Glutamatergic neuron (in vitro differentiated cells): ENCODE measurements around the gene BAHD1. TPM values are rescaled to one million over a fixed set of nuclear protein-coding genes. Genes with fewer than 3 reads are reported as not detected.
A peak's percentile ranks its signal among the peaks of the same experiment; 100 is the strongest.

Source experiments
- DNase-seq: peaks from one replicate; pipeline ENCODE4 v3.0.0; 2022
- H3K27ac Mint-ChIP-seq: one replicate; pipeline ENCODE4 v1.8.0; 2020; ENCODE audit warnings: mild to moderate bottlenecking, mixed read lengths, inconsistent platforms; ENCODE audit not compliant: unreplicated experiment
- H3K27me3 Mint-ChIP-seq: one replicate; pipeline ENCODE4 v1.8.0; 2020; ENCODE audit warnings: mild to moderate bottlenecking, moderate library complexity, mixed read lengths, inconsistent platforms; ENCODE audit not compliant: unreplicated experiment
- H3K36me3 Mint-ChIP-seq: one replicate; pipeline ENCODE4 v1.8.0; 2020; ENCODE audit warnings: mild to moderate bottlenecking, mixed read lengths, inconsistent platforms; ENCODE audit not compliant: unreplicated experiment
- H3K4me1 Mint-ChIP-seq: one replicate; pipeline ENCODE4 v1.8.0; 2020; ENCODE audit warnings: mild to moderate bottlenecking, low read depth, mixed read lengths, inconsistent platforms; ENCODE audit not compliant: unreplicated experiment
- H3K4me3 Mint-ChIP-seq: one replicate; pipeline ENCODE4 v1.8.0; 2020; ENCODE audit warnings: mild to moderate bottlenecking, mixed read lengths, inconsistent platforms; ENCODE audit not compliant: unreplicated experiment
- H3K9me3 Mint-ChIP-seq: one replicate; pipeline ENCODE4 v1.8.0; 2020; ENCODE audit warnings: mild to moderate bottlenecking, moderate library complexity, mixed read lengths, inconsistent platforms; ENCODE audit not compliant: unreplicated experiment
- CTCF ChIP-seq: fragments of 200-600 bp; sonication (generic); IDR thresholded peaks from one replicate; pipeline ENCODE4 v1.5.0; 2021; ENCODE audit not compliant: partially characterized antibody, unreplicated experiment
- total RNA-seq: library from RNA; stranded (reverse); fragmentation: NEBNext Ultra II Directional; extraction: Animal tissue kit (Norgen Biotek cat#: 25700); gene quantifications from one replicate; pipeline ENCODE4 v1.2.1, GENCODE V29; 2021; ENCODE audit not compliant: unreplicated experiment

BAHD1 gene
- total RNA-seq, 1 donor from 2014 or later: 29.9 TPM

DNA sequence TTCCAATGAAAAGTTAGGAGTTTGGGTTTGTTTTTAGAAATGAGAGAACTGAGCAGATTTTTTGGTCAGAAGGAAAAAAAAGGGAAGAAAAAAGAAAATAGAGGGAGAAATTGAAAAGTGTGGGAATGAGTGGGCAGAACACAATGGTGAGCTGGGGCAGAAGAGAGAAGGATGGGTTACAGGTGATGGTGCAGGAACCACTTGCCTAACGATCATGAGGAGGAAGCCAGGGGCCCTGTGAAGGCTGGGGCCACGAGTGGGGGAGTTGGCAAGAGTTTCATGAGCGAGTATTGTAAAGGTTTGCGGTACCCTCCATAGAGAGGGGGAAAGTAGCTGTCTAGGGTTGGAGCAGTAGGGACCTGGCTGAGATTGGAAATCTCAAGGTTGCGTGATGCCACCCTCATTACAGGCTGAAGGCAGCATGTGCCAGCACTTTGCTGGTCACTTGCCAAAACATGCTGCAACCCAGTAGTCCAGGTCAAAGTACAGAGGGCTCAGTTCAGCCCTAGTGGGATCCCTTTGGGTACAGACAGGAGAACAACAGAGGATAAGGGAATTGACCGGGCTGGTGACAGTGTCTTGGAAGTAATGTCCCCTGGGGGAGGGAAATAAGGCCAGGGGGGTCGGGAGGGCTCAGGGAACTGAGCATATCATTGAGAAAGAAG is 28.5 kb upstream of the BAHD1 start:
- H3K27me3 Mint-ChIP-seq: no peaks in the 10 kb centered on the region
- H3K9me3 Mint-ChIP-seq: peaks cover 5% of the 10 kb centered on the region
- DNase-seq: no peak
- no peak overlapping the region for H3K27ac Mint-ChIP-seq
- H3K36me3 Mint-ChIP-seq: no peaks in the 10 kb centered on the region
- peak overlapping the region; percentile 22 for H3K4me3 Mint-ChIP-seq
- no peak for TF ChIP-seq CTCF
- no peaks in the 10 kb centered on the region for H3K4me1 Mint-ChIP-seq

DNA sequence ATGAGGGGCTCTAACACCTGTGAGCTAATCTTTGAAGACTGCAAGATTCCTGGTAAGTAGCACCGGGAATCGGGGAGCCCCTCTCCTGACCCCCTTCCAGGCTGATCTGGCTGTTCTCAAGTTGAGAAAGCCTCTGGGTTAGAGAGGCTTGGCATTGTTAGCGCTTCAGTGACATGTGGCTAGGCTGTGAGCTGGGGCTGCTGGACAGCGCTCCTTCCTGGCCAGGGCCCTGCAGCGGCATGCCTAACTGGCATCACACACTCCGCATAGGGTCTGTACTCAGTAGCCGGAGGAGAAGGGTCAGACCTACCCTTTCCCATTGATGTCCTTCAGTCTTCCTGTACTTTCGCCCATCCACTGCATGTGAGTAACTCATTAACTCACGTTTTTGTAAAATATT is 27.7 kb upstream of the BAHD1 start:
- H3K4me3 Mint-ChIP-seq: no peak overlapping the region
- no peak for TF ChIP-seq CTCF
- H3K27me3 Mint-ChIP-seq: no peaks in the 10 kb centered on the region
- no peak overlapping the region for H3K27ac Mint-ChIP-seq
- H3K4me1 Mint-ChIP-seq: no peaks in the 10 kb centered on the region
- H3K9me3 Mint-ChIP-seq: peaks cover 2% of the 10 kb centered on the region
- DNase-seq: no peak
- no peaks in the 10 kb centered on the region for H3K36me3 Mint-ChIP-seq

GRCh38 chr15:40414816-40415215 is 25.9 kb upstream of the BAHD1 start:
- DNase-seq: no peak
- no peak overlapping the region for H3K27ac Mint-ChIP-seq
- no peak overlapping the region for H3K4me3 Mint-ChIP-seq
- H3K27me3 Mint-ChIP-seq: no peaks in the 10 kb centered on the region
- no peaks in the 10 kb centered on the region for H3K4me1 Mint-ChIP-seq
- TF ChIP-seq CTCF: no peak
- H3K9me3 Mint-ChIP-seq: peaks cover 2% of the 10 kb centered on the region
- no peaks in the 10 kb centered on the region for H3K36me3 Mint-ChIP-seq

GRCh38 chr15:40415226-40415625 is 25.5 kb upstream of the BAHD1 start:
- Mint-ChIP-seq H3K27me3 (no peaks in the 10 kb centered on the region), H3K9me3 (peaks cover 2% of the 10 kb centered on the region), H3K4me1 (no peaks in the 10 kb centered on the region), H3K36me3 (no peaks in the 10 kb centered on the region), H3K27ac (no peak overlapping the region), H3K4me3 (no peak overlapping the region)
- TF ChIP-seq CTCF: no peak
- DNase-seq: no peak

DNA sequence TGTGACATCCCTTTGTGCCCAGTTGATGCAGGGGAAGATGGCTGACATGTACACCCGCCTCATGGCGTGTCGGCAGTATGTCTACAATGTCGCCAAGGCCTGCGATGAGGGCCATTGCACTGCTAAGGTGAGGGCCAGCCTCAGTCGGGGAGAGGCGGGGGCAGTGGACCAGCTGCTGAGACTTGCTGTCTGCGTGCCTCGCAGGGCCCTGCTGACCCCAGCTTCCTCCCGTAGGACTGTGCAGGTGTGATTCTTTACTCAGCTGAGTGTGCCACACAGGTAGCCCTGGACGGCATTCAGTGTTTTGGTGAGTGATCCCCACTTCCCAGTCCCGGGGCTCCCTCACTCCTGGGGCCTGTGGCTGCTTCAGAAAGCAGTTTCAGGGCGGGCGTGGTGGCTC is 24.7 kb upstream of the BAHD1 start:
- no peak overlapping the region for H3K4me3 Mint-ChIP-seq
- no peaks in the 10 kb centered on the region for H3K36me3 Mint-ChIP-seq
- no peak overlapping the region for H3K27ac Mint-ChIP-seq
- H3K27me3 Mint-ChIP-seq: no peaks in the 10 kb centered on the region
- DNase-seq: no peak
- TF ChIP-seq CTCF: no peak
- H3K9me3 Mint-ChIP-seq: peaks cover 2% of the 10 kb centered on the region
- H3K4me1 Mint-ChIP-seq: no peaks in the 10 kb centered on the region
